ENCODE data around the gene SRD5A1. TPM values are rescaled to one million over a fixed set of nuclear protein-coding genes. Genes with fewer than 3 reads are reported as not detected.
"Not testable (repeated sequence)": the region's sequence is repeated elsewhere in the genome, so short reads cannot be mapped to it uniquely, and the experiment has no call there.

The SRD5A1 gene
- polyA plus RNA-seq, 1 experiment = 20.7 TPM

- ChIA-PET POLR2A (no interaction called here), CTCF (no interaction called here)
Measured at GRCh38 chr5:6659941-6660684, 26.9 kb downstream of the SRD5A1 start.

GRCh38 chr5:6660688-6661087 is 27.4 kb downstream of the SRD5A1 start:
- Histone ChIP-seq H3K27me3 (ENCODE audit: control insufficient read depth, insufficient read depth, low read length) (no peaks in the 10 kb centered on the region), H3K4me3 (ENCODE audit: low read depth, low read length) (no peak overlapping the region), H3K27ac (ENCODE audit: low read depth, low read length) (no peak overlapping the region), H3K9me3 (ENCODE audit: control insufficient read depth, insufficient read depth, low read length) (no peaks in the 10 kb centered on the region)
- CTCF ChIA-PET = no interaction called here
- TF ChIP-seq CTCF (IDR thresholded peaks at IDR 0.05; ENCODE audit: low read depth, low read length) = no peak
- POLR2A ChIA-PET = no interaction called here
- no peak for DNase-seq (ENCODE audit: low read depth, low spot score)

More at GRCh38 chr5:6659941-6660684, 26.9 kb downstream of the SRD5A1 start:
- Histone ChIP-seq H3K27me3 (ENCODE audit: control insufficient read depth, insufficient read depth, low read length) (no peaks in the 10 kb centered on the region), H3K27ac (ENCODE audit: low read depth, low read length) (no peak overlapping the region), H3K4me3 (ENCODE audit: low read depth, low read length) (no peak overlapping the region), H3K9me3 (ENCODE audit: control insufficient read depth, insufficient read depth, low read length) (no peaks in the 10 kb centered on the region)
- TF ChIP-seq CTCF (IDR thresholded peaks at IDR 0.05; ENCODE audit: low read depth, low read length) = no peak
- no peak for DNase-seq (ENCODE audit: low read depth, low spot score)

GRCh38 chr5:6666762-6667161 is 33.5 kb downstream of the SRD5A1 start:
- H3K4me3 ChIP-seq (ENCODE audit: low read depth, low read length) = no peak overlapping the region
- ChIA-PET CTCF (interaction anchor here (1.1 kb wide), 1 partner anchor 16 kb away, joined by 6 read pairs; no protein-coding TSS in a partner anchor), POLR2A (no interaction called here)

GRCh38 chr5:6667648-6668047 is 34.4 kb downstream of the SRD5A1 start:
- no peaks in the 10 kb centered on the region for H3K27me3 ChIP-seq (ENCODE audit: control insufficient read depth, insufficient read depth, low read length)
- TF ChIP-seq CTCF (IDR thresholded peaks at IDR 0.05; ENCODE audit: low read depth, low read length) = no peak
- H3K9me3 ChIP-seq (ENCODE audit: control insufficient read depth, insufficient read depth, low read length) = no peaks in the 10 kb centered on the region
- H3K27ac ChIP-seq (ENCODE audit: low read depth, low read length) = no peak overlapping the region
- DNase-seq (ENCODE audit: low read depth, low spot score) = no peak
- POLR2A ChIA-PET = no interaction called here
- CTCF ChIA-PET = no interaction called here
- H3K4me3 ChIP-seq (ENCODE audit: low read depth, low read length) = no peak overlapping the region

More at GRCh38 chr5:6666762-6667161, 33.5 kb downstream of the SRD5A1 start:
- no peaks in the 10 kb centered on the region for H3K27me3 ChIP-seq (ENCODE audit: control insufficient read depth, insufficient read depth, low read length)
- no peak for DNase-seq (ENCODE audit: low read depth, low spot score)
- H3K9me3 ChIP-seq (ENCODE audit: control insufficient read depth, insufficient read depth, low read length) = no peaks in the 10 kb centered on the region
- TF ChIP-seq CTCF (IDR thresholded peaks at IDR 0.05; ENCODE audit: low read depth, low read length) = no peak
- no peak overlapping the region for H3K27ac ChIP-seq (ENCODE audit: low read depth, low read length)

GRCh38 chr5:6668717-6669116 is 35.5 kb downstream of the SRD5A1 start:
- POLR2A ChIA-PET; H3K27ac ChIP-seq (ENCODE audit: low read depth, low read length); H3K4me3 ChIP-seq (ENCODE audit: low read depth, low read length); DNase-seq (ENCODE audit: low read depth, low spot score); CTCF ChIA-PET; H3K9me3 ChIP-seq (ENCODE audit: control insufficient read depth, insufficient read depth, low read length); H3K27me3 ChIP-seq (ENCODE audit: control insufficient read depth, insufficient read depth, low read length): not testable (repeated sequence)

Data from AG04450 (cell line).